ENCODE results near the gene ACTC1. TPM values are rescaled to one million over a fixed set of nuclear protein-coding genes. Genes with fewer than 3 reads are reported as not detected.

The ACTC1 gene
- total and polyA plus RNA-seq, 2 donors (not counting 3 experiments of a cell fraction or from before 2014, with no cell fraction given) = 1.0 TPM; not detected in 1

- CTCF ChIA-PET = no interaction called here
- peaks cover 2% of the 10 kb centered on the region for H3K4me1 ChIP-seq (ENCODE audit: control insufficient read depth, extremely low read depth, insufficient read depth, low read length)
- H3K4me2 ChIP-seq (ENCODE audit: insufficient read depth, low read length) = no peak overlapping the region
- no peaks in the 10 kb centered on the region for H3K27me3 ChIP-seq (ENCODE audit: control insufficient read depth in 2 of 2, insufficient read depth in 2 of 2, low read length in 2 of 2)
- H3K9me1 ChIP-seq (replicated peaks; ENCODE audit: control insufficient read depth, extremely low read depth, insufficient read depth, low read length) = no peaks in the 10 kb centered on the region
- POLR2A ChIA-PET = no interaction called here
- no peak overlapping the region for H3K4me3 ChIP-seq (replicated peaks in 1 of 3; ENCODE audit: insufficient read depth in 1 of 3, low read depth in 1 of 3, low read length in 3 of 3)
- TF ChIP-seq POLR2A (IDR thresholded peaks at IDR 0.05; ENCODE audit: low read depth, low read length) (no peak), JUN (IDR thresholded peaks at IDR 0.05; ENCODE audit: borderline replicate concordance, insufficient read depth, insufficient read length, low read depth) (no peak), POLR2AphosphoS5 (IDR thresholded peaks at IDR 0.05; ENCODE audit: insufficient read depth, low read depth, low read length) (no peak), FOS (IDR thresholded peaks at IDR 0.05; ENCODE audit: borderline replicate concordance, insufficient read depth, low read length) (no peak), EZH2 (IDR thresholded peaks at IDR 0.05; ENCODE audit: borderline replicate concordance, low read depth, low read length, severe bottlenecking) (no peak), CTCF (IDR thresholded peaks at IDR 0.05; ENCODE audit: extremely low read depth in 1 of 2, insufficient read depth in 1 of 2, low read depth in 1 of 2, low read length in 2 of 2) (no peak), GATA2 (IDR thresholded peaks at IDR 0.05; ENCODE audit: insufficient read depth, insufficient read length, low read depth, low read length) (no peak), MYC (IDR thresholded peaks at IDR 0.05; ENCODE audit: low read depth, low read length) (no peak)
- TF ChIP-seq, protein P1, sequence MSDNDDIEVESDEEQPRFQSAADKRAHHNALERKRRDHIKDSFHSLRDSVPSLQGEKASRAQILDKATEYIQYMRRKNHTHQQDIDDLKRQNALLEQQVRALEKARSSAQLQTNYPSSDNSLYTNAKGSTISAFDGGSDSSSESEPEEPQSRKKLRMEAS (IDR thresholded peaks at IDR 0.05; ENCODE audit: insufficient read depth, insufficient read length) = no peak
- intact Hi-C loops (cut with micrococcal nuclease) = no loop called here
- no TSS peak for BruUV-seq (replicated peaks)
- no peaks in the 10 kb centered on the region for H3K36me3 ChIP-seq (ENCODE audit: control insufficient read depth in 2 of 2, extremely low read depth in 1 of 2, insufficient read depth in 2 of 2, low read length in 2 of 2)
- no peak overlapping the region for H3K27ac ChIP-seq (ENCODE audit: insufficient read depth, low read depth, low read length)
- FAIRE-seq (no peak), DNase-seq (ENCODE audit: low read depth, low spot score) (no peak)
- dilution Hi-C loops (cut with MboI; ENCODE audit: extremely low pct_ligation_motif_present, low sequenced_read_pairs) = no loop called here
- H3K79me2 ChIP-seq (ENCODE audit: control insufficient read depth, insufficient read depth, low read length) = no peaks in the 10 kb centered on the region
- H2AFZ ChIP-seq (ENCODE audit: low read depth, low read length) = no peak overlapping the region
- no peak overlapping the region for H3K9ac ChIP-seq (replicated peaks; ENCODE audit: extremely low read depth, insufficient read depth, low read length)
- no peaks in the 10 kb centered on the region for H4K20me1 ChIP-seq (replicated peaks; ENCODE audit: control insufficient read depth, extremely low read depth, insufficient read depth, low read length)
- H3K9me3 ChIP-seq (replicated peaks; ENCODE audit: control insufficient read depth, insufficient read depth, low read length) = no peaks in the 10 kb centered on the region
These were observed 42.9 kb upstream of the ACTC1 start for GRCh38 chr15:34838282-34838681.
